SH-SY5Y (cell line): Measurements from ENCODE around the gene PRDM15.

Source experiments
- GATA2 ChIP-seq: IDR thresholded peaks from 2 replicates; pipeline ENCODE4 v1.6.1; 2011; ENCODE audit warnings: mild to moderate bottlenecking, low read depth, low read length
- GATA3 ChIP-seq: IDR thresholded peaks from 2 replicates; pipeline ENCODE4 v1.6.1; 2011; ENCODE audit warnings: low read depth, mild to moderate bottlenecking, low read length, moderate library complexity

GRCh38 chr21:41846033-41846317, 33.2 kb downstream of the PRDM15 start:
- TF ChIP-seq GATA2 = no peak
- TF ChIP-seq GATA3 = no peak
